ENCODE data around the gene EN1. TPM values are rescaled to one million over a fixed set of nuclear protein-coding genes. Genes with fewer than 3 reads are reported as not detected.

EN1 gene
- total and polyA plus RNA-seq, 8 donors: not detected

DNA sequence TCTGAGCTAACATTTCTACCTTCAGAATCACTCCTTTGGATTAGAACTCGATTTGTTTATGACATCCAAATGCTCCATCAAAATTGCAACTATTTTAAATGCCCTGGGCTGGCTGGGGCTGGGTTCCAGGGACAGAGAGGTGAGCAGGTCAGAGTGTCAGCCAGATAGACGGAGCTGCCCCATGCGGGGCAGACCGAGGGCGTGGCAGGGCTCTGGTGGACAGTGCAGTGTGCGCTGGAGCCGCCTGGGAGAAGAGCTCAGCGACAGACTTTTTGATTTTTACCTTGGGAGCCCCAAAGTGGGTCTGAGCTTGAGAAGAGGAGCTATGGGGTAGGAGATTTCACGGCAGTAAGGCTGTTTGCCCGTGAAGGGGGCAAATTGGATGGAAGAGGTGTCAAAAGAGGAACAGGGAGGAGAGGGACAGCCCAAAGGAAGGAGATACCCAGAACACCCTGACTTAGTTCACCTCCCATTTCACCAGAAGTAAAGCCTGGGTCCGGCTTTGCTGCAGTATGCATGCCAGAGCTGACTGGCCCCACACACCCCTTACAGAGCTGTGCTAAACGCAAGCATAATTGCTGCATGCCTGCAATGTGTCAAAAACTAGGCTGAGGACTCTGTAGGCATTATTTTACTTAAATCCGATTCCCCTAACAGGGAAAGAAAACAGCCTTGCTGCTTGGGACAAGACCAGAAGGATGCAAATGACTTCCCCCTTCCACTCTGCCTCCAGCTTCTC lies 33.7 kb downstream of the EN1 start:
- no peaks in the 10 kb centered on the region for H3K27me3 ChIP-seq
- intact Hi-C loops (cut with DNase I): no loop called here

DNA sequence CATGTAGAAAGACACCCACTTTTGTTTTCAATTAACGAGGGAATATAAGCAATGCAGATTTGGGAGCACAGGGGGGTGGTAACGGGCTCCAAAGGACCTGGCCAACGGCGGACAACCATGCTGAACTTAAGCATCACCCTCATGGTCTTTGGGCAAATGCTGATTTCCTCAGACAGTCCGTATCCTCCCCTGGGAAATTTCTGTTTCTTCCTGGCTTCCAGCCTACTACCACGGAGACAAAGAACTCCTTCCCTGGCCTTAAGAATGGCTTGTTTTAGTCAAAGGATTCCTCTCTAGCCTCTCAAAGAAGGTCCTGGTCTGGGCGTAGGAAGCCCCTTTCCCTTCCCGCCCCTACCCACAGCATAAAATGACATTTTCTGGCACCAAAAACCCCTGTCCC lies 34.3 kb downstream of the EN1 start:
- FAIRE-seq: no peak
- no peaks in the 10 kb centered on the region for H3K4me1 ChIP-seq
- no peak overlapping the region for H3K4me3 ChIP-seq
- intact Hi-C loops (cut with DNase I): no loop called here
- H3K27me3 ChIP-seq: no peaks in the 10 kb centered on the region
- no peaks in the 10 kb centered on the region for H3K36me3 ChIP-seq
- ATAC-seq: no peak
- H3K9me3 ChIP-seq: no peaks in the 10 kb centered on the region
- DNase-seq: no peak
- WGBS, 2 donors: 56 to 70% methylated on average over 8 of the region's 8 CpGs
- H3K27ac ChIP-seq: no peak overlapping the region
- TF ChIP-seq, protein P1, sequence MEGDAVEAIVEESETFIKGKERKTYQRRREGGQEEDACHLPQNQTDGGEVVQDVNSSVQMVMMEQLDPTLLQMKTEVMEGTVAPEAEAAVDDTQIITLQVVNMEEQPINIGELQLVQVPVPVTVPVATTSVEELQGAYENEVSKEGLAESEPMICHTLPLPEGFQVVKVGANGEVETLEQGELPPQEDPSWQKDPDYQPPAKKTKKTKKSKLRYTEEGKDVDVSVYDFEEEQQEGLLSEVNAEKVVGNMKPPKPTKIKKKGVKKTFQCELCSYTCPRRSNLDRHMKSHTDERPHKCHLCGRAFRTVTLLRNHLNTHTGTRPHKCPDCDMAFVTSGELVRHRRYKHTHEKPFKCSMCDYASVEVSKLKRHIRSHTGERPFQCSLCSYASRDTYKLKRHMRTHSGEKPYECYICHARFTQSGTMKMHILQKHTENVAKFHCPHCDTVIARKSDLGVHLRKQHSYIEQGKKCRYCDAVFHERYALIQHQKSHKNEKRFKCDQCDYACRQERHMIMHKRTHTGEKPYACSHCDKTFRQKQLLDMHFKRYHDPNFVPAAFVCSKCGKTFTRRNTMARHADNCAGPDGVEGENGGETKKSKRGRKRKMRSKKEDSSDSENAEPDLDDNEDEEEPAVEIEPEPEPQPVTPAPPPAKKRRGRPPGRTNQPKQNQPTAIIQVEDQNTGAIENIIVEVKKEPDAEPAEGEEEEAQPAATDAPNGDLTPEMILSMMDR (IDR thresholded peaks at IDR 0.05): no peak

More for the DNA sequence above, 33.7 kb downstream of the EN1 start:
- no peaks in the 10 kb centered on the region for H3K36me3 ChIP-seq
- H3K9me3 ChIP-seq: no peaks in the 10 kb centered on the region
- 63 to 68% methylated on average over 13 of the region's 13 CpGs for WGBS, 2 donors
- no peaks in the 10 kb centered on the region for H3K4me1 ChIP-seq
- FAIRE-seq (no peak), ATAC-seq (no peak), DNase-seq (no peak)
- TF ChIP-seq, protein P1 (IDR thresholded peaks at IDR 0.05): no peak
- H3K27ac ChIP-seq: no peak overlapping the region
- no peak overlapping the region for H3K4me3 ChIP-seq

DNA sequence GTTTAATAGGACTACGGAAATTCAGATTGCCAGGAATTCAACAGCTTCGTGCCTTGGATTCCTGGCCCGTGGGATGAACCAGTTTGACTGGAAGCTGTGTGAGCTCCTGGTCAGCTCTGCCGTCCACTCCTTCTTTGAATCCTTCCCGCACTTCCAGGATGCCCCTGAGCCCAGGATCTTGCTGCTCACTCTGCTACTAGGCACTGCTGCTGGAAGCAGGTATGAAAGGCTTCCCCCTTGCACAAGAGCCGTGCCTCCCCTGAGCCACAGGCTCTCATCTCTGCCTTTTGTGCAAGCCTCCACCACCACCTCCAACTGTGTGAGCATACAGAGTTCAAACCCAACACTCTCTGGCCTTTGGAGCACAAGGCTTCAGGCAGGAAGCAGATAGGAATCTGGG lies 34.9 kb downstream of the EN1 start:
- Histone ChIP-seq H3K4me3 (no peak overlapping the region), H3K27ac (no peak overlapping the region), H3K9me3 (no peaks in the 10 kb centered on the region), H3K27me3 (no peaks in the 10 kb centered on the region), H3K4me1 (no peaks in the 10 kb centered on the region), H3K36me3 (no peaks in the 10 kb centered on the region)
- TF ChIP-seq, protein P1 (IDR thresholded peaks at IDR 0.05): no peak
- DNase-seq (no peak), FAIRE-seq (no peak), ATAC-seq (no peak)
- 52 to 59% methylated on average over 6 of the region's 6 CpGs for WGBS, 2 donors
- intact Hi-C loops (cut with DNase I): no loop called here

DNA sequence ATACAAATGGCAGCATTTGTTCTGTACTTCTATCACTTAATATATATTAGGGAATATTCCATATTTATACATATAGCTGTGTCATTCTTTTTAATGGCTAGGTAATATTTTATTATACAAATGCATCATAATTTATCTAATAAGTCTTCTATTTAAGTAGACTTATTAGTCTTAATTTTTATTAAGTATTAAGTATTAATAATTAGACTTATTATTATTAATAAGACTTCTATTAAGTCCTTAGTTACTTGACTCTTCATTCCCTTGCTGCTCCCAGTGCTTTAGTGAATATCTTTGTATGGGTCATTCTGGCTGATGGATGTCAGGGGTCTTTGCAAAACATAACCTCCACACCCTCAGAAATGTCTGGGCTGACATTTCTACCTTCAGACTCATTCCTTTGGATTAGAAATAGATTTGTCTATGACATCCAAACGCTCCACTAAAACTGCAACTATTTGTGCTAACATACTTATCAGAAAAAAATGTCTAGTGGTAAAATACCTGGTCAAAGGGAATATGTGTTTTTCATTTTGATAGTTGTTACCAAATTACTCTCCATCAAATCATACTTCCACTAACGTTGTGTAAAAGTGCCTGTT lies 35.8 kb downstream of the EN1 start:
- FAIRE-seq: no peak
- no peak overlapping the region for H3K4me3 ChIP-seq
- H3K4me1 ChIP-seq: no peaks in the 10 kb centered on the region
- no peak overlapping the region for H3K27ac ChIP-seq
- TF ChIP-seq, protein P1 (IDR thresholded peaks at IDR 0.05): no peak
- no peaks in the 10 kb centered on the region for H3K36me3 ChIP-seq
- 49 to 57% methylated on average over 2 of the region's 2 CpGs for WGBS, 2 donors
- ATAC-seq: no peak
- H3K9me3 ChIP-seq: no peaks in the 10 kb centered on the region
- no peak for DNase-seq
- no peaks in the 10 kb centered on the region for H3K27me3 ChIP-seq
- intact Hi-C loops (cut with DNase I): no loop called here

DNA sequence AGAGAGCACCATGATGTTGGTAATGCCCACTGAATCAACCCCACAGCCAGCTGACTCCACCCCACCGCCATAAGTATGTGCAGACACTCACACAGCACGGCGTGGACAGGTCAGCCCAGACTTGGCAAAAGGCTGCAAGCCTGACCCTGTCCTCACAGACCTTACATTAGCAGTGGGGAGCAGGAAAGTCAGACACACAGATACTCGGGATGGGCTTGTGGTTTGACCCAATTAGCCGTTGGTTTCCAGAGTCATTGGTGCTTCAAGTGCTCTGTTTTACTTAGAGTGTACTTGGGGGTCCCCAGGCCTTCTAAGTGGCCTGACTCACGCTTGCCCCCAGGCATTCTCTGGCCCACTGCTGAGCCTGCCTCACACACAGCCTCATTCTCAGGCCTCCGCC lies 36.7 kb downstream of the EN1 start:
- no peaks in the 10 kb centered on the region for H3K27me3 ChIP-seq
- no peak for FAIRE-seq

More for the DNA sequence above, 36.7 kb downstream of the EN1 start:
- no peak for DNase-seq
- H3K4me3 ChIP-seq: no peak overlapping the region
- no peaks in the 10 kb centered on the region for H3K4me1 ChIP-seq
- H3K27ac ChIP-seq: no peak overlapping the region
- TF ChIP-seq, protein P1 (IDR thresholded peaks at IDR 0.05): no peak
- WGBS, 2 donors: 83 to 84% methylated on average over 7 of the region's 7 CpGs
- intact Hi-C loops (cut with DNase I): no loop called here
- ATAC-seq: no peak
- H3K36me3 ChIP-seq: no peaks in the 10 kb centered on the region
- no peaks in the 10 kb centered on the region for H3K9me3 ChIP-seq
